Cerebellar nuclear complex (tissue), 1 donor: ENCODE measurements around the gene KLHL25.
"Not testable (repeated sequence)": the region's sequence is repeated elsewhere in the genome, so short reads cannot be mapped to it uniquely, and the experiment has no call there.

ENCODE experiments used
- DNase-seq, 2 experiments: peaks; one replicate each; lab custom pipeline; 2025; lab: John Stamatoyannopoulos, UW

Gene KLHL25

GRCh38 chr15:85804481-85805170 is 9.9 kb upstream of the KLHL25 start:
- DNase-seq: no peak

DNA sequence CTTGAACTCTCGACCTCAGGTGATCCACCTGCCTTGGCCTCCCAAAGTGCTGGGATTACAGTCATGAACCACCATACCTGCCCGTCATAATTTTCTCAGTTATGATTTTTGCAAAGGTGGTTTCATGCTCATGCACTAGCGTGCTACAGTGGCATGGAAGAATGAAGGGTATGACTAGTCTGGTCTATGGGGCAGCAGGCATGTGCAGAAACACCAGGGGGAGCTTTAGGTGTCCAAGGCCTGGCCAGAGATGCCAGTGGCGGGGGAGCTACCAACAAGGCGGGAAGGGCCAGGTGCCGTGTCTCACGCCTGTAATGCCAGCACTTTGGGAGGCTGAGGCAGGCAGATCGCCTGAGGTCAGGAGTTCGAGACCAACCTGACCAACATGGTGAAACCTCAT is 7.9 kb upstream of the KLHL25 start:
- not testable (repeated sequence) for DNase-seq

- DNase-seq: no peak
These were observed 5.9 kb upstream of the KLHL25 start for GRCh38 chr15:85800478-85801123.

DNA sequence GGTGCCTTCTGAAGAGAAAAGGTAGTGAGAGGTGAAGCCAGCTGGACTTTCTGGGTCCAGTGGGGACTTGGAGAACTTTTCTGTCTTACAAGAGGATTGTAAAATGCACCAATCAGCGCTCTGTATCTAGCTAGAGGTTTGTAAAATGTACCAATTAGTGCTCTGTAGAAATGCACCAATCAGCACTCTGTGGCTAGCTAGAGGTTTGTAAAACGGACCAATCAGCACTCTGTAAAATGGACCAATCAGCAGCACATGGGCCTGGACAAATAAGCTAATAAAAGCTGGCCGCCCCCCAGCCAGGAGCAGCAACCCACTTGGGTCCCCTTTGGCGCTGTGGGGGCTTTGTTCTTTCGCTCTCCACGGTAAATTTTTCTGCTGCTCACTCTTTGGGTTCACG is 1.6 kb upstream of the KLHL25 start:
- not testable (repeated sequence) for DNase-seq

GRCh38 chr15:85795337-85796305 is 896 bp upstream of the KLHL25 start:
- no peak for DNase-seq

DNA sequence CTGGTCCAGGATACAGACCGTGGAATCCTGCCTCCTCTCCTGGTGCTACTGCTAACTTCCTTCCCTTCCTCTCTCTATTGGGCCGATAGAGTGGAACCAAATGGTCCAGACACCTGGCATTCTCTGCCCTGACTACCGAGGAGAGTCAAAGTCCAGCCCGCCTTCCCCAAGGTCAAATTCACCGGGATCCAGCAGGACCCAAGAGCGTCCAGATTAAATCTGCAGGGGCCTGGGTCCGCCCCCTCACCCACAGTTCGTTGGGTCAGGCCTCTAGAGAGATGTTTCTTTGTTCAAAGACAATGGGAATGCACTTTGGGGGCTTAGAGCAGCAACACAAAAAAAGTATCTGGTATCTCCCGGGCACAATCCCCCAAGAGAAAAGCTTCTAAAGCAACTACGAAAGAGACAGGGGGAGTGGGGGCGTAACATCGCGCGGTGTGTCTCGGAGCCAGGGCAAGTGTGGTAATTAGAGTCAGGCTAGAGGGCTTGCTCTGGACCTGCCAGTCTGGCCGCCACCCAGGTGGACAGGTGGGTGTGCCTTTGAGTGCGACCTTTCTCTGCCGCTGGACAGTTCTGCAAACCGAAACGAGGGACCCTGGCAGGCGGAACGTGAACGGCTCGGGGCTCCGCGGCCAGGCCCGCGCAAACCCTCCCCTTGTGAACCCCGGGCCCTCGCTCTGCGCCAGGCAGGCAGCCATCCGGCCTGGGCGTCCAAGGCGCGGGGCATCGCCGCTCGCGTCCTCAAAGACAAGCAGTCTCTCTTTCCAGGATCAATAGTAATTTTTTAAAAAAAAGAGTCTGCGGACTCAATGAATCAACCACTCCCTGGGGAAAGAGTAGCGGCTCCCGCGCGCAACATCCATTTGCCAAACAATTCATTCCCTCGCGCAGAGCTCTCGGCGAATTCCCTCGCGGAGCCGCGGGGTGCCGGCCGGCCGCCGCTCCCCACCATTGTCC is 806 bp downstream of the KLHL25 start:
- DNase-seq: no peak

DNA sequence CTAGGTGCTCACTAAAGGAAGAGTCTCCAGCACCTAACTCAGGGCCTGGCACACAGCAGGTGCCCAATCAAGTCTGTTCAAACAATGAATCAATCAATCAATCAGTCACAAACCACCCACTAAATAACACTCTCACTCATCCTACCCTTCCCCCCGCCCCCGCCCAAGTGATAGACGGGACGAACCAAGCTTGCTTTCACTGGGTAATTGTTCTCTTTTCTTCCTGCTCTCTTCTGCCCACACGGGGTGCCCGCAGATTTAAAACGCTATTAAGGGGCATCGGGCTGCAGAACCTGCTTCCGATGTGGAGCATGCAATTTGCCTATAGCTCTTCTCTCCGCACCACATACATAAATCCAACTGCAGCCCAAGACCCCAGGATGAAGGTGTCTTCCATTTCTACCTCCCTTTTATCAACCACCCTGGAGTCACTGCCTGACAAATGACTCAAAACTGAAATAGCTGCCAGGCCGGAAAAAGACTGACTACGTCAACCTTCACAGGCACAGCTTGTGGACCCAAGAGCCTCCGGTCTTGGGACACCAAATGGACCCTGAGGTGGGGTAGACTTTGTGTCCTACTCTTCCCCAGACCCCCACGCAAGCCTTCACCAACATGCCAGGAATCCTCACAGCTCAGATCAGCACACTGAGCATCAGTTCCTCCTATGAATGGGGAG is 1.7 kb downstream of the KLHL25 start:
- DNase-seq: no peak

- DNase-seq: no peak
These were observed 2.5 kb downstream of the KLHL25 start for GRCh38 chr15:85792102-85792731.

- DNase-seq: no peak
These were observed 5.2 kb downstream of the KLHL25 start for GRCh38 chr15:85789496-85789875.

- DNase-seq: no peak
These were observed 5.8 kb downstream of the KLHL25 start for GRCh38 chr15:85788771-85789495.

- no peak for DNase-seq
These were observed 8.0 kb downstream of the KLHL25 start for GRCh38 chr15:85786781-85787114.

DNA sequence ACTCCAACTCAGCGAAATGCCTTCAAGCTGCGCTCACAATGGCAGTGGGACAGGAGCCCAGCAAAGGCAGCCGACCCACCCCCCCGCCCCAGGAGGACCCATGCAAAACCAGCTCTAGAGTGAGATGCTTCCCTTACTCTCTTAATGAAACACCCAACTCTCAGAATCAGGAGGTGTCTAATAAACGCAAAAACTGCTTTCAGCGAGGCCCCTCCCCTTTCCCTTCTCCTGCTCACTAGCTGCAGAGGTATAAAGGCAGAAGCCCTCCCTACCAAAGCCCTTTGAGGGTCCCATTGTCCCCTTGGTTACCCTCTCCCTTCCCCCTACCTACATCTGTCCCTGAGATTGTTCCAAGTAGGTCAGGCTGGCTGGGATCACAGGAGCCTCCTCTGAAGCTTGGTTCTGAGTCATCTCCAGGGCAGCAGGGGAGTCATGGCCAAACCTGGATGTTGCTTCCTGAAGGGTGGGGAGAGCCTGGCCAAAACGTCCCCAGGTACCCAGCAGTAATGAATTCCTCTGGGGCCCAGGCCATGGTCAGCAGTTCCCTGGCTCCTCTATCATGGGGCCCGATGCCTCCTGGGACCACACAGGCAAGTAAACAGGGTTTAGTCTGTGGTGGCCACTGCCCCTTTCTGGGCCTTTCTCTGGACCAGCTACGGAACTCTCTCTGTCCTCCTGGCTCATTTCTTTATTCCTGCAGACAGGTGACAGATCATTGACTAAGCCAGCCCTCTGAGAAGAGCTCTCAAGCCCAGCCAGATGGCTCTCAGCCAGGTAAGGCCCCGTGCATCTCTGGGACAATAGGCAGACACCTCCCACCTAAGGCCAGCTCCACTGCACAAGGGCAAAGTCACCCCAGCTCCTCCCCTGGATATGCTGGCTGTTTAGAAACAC is 8.6 kb downstream of the KLHL25 start:
- DNase-seq: no peak

GRCh38 chr15:85782064-85782463 is 12.7 kb downstream of the KLHL25 start:
- DNase-seq: no peak

DNA sequence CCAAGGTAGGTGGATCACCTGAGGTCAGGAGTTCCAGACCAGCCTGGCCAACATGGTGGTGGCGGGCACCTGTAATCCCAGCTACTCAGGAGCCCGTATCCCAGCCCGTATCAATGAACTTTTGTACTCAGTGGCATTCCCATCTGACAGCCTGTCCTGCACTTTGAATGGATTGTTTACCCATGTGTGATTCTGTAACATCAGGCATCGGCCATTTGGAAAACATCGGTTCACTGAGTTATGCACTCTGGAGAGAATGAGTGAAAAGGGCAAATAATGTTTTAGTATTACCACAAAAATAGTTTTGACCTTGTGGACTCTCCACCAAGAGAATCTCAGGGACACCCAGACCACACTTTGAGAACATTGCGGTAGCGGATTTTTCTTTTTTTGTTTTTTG is 13.6 kb downstream of the KLHL25 start:
- no peak for DNase-seq

- no peak for DNase-seq
These were observed 14.3 kb downstream of the KLHL25 start for GRCh38 chr15:85780225-85780985.

DNA sequence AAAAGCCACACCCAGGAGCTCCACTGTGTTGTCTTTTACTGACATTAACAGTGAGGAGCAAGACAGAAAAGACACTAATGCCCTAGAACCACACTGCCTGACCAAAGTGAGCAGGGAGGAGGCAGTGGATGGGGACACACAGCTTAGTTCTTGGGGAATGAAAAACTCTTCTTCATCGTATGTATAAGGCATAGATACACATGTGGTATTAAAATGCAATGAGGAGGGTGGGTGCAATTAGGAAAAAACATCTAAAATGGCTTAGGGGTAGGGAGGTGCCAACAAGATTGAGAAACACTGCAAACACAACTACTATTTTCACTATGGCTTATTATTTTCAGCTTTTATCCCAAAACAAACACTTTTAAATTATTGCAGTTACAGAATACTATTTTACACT is 15.5 kb downstream of the KLHL25 start:
- no peak for DNase-seq

GRCh38 chr15:85778107-85778776 is 16.5 kb downstream of the KLHL25 start:
- DNase-seq: no peak
